ENCODE measurements around the gene RRAGA. TPM values are rescaled to one million over a fixed set of nuclear protein-coding genes. Genes with fewer than 3 reads are reported as not detected.
"Not testable (repeated sequence)": the region's sequence is repeated elsewhere in the genome, so short reads cannot be mapped to it uniquely, and the experiment has no call there.

The RRAGA gene
- 42.8 and 54.0 TPM in 2 replicates for total RNA-seq
- 133 TPM for polyA plus RNA-seq (2012)

- DNase-seq (ENCODE audit: low read depth): peak; percentile 97
Observed at GRCh38 chr9:19048966-19049916, at the start of gene RRAGA. TSS of gene RRAGA (plus strand) at chr9:19049427. CDS start at chr9:19049660, 233 bp downstream.

GRCh38 chr9:19000133-19000532 is 49.1 kb upstream of the RRAGA start:
- DNase-seq (ENCODE audit: low read depth): no peak

GRCh38 chr9:19009391-19009965 is 39.7 kb upstream of the RRAGA start:
- no peak for DNase-seq (ENCODE audit: low read depth)

- no peak for DNase-seq (ENCODE audit: low read depth)
Observed at GRCh38 chr9:19018201-19018600, 31.0 kb upstream of the RRAGA start.

GRCh38 chr9:19020886-19021455 is 28.3 kb upstream of the RRAGA start:
- peak; percentile 34 for DNase-seq (ENCODE audit: low read depth)

- DNase-seq (ENCODE audit: low read depth): not testable (repeated sequence)
Observed at GRCh38 chr9:19021649-19022048, 27.6 kb upstream of the RRAGA start.

- DNase-seq (ENCODE audit: low read depth): no peak
Observed at GRCh38 chr9:19022206-19022605, 27.0 kb upstream of the RRAGA start.

GRCh38 chr9:19023078-19023477 is 26.1 kb upstream of the RRAGA start:
- no peak for DNase-seq (ENCODE audit: low read depth)

- DNase-seq (ENCODE audit: low read depth): no peak
Observed at GRCh38 chr9:19026375-19026774, 22.9 kb upstream of the RRAGA start.

GRCh38 chr9:19027825-19028224 is 21.4 kb upstream of the RRAGA start:
- no peak for DNase-seq (ENCODE audit: low read depth)

GRCh38 chr9:19028835-19029451 is 20.3 kb upstream of the RRAGA start:
- DNase-seq (ENCODE audit: low read depth): peak; percentile 81

GRCh38 chr9:19030899-19031298 is 18.3 kb upstream of the RRAGA start:
- DNase-seq (ENCODE audit: low read depth): no peak

- no peak for DNase-seq (ENCODE audit: low read depth)
Observed at GRCh38 chr9:19032406-19032805, 16.8 kb upstream of the RRAGA start.

GRCh38 chr9:19033015-19033414 is 16.2 kb upstream of the RRAGA start, which contains the start of gene SAXO1:
TSS of gene SAXO1 (minus strand) at chr9:19033209. CDS start at chr9:19032908, 301 bp downstream.
- DNase-seq (ENCODE audit: low read depth): no peak

GRCh38 chr9:19036611-19037010 is 12.6 kb upstream of the RRAGA start:
- no peak for DNase-seq (ENCODE audit: low read depth)

- DNase-seq (ENCODE audit: low read depth): peak; percentile 46
Observed at GRCh38 chr9:19049917-19050636, 850 bp downstream of the RRAGA start.

- DNase-seq (ENCODE audit: low read depth): no peak
Observed at GRCh38 chr9:19050637-19051591, 1.7 kb downstream of the RRAGA start.

GRCh38 chr9:19057033-19057432 is 7.8 kb downstream of the RRAGA start:
- DNase-seq (ENCODE audit: low read depth): no peak

GRCh38 chr9:19074229-19074628 is 25.0 kb downstream of the RRAGA start:
- no peak for DNase-seq (ENCODE audit: low read depth)

- no peak for DNase-seq (ENCODE audit: low read depth)
Observed at GRCh38 chr9:19074836-19075235, 25.6 kb downstream of the RRAGA start.
